Smooth muscle cell of the brain vasculature (primary cell): ENCODE results near the gene NOBOX.
"Not testable (repeated sequence)": the region's sequence is repeated elsewhere in the genome, so short reads cannot be mapped to it uniquely, and the experiment has no call there.

Source experiments
- DNase-seq: peaks from one replicate; pipeline ENCODE4 v3.0.0-alpha.2; 2012; ENCODE audit warnings: low read depth, low spot score

The NOBOX gene

DNA sequence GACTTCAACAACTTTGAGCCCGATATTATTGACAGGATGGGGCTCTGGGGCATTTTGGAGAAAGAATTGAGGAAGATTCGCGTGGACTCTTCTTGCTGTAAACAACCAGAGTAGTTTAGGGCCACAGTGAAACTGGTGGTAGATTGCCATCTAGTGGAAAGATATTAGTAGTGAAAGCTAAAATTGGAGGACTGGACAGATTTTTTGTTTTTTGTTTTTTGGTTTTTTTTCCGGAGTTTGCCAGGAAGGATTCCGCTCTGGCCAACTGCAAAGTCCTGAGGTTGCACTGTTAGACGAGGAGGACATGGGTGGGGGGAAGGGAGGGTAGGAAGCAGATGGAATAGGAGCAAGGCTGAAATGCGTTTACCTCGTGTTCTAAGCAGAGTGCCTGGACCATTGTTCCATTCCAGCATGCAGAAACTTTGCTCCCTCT lies 11.7 kb downstream of the NOBOX start:
- peak; percentile 39 for DNase-seq

DNA sequence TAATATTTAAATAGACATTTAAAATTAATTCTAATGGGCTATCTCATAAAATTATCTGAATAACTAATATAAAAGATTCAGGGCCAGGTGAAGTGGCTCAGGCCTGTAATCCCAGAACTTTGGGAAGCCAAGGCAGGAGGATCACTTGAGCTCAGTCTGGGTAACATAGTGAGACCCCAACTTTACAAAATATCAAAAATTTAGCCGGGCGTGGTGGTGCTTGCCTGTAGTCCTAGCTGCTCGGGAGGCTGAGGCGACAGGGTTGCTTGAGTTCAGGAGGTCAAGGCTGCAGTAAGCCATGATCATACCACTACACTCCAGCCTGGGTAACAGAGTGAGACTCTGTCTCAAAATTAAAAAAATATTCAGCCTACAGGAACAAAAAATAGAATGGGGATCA lies 12.5 kb downstream of the NOBOX start:
- DNase-seq, result no peak

DNA sequence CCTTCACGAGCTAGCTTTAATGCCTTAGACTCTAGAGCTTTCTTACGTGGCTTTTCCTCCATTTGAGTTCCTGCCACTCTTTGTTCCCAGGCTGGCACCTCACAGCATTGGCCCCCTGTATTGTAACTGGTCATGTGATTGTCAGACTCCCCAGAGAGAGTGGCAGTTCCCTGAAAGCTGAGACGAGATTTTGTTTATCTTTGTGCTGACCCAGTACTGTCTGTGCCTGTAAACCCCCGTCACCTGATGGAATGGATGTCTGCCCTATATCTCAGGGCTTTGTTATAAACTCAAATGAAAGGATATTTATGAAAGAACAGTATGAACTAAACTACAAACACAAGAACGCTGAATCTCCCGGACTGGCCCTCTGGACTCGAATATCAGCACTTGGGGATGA lies 13.0 kb downstream of the NOBOX start:
- no peak for DNase-seq

DNA sequence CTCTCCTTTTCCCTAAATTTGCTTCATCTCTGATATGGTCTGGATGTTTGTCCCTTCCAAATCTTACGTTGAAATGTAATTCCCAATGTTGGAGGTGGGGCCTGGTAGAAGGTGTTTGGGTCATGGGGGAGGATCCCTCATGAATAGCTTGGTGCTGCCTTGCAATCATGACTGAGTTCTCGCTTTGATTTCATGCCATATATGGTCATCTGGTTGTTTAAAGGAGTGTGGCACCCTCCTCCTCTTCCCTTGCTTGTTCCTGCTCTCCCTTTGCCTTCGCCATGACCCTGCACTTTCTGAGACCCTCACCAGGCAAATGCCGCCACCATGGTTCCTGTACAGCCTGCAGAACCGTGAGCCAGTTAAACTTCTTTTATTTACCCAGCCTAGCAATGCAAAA lies 14.5 kb downstream of the NOBOX start:
- DNase-seq, result no peak

DNA sequence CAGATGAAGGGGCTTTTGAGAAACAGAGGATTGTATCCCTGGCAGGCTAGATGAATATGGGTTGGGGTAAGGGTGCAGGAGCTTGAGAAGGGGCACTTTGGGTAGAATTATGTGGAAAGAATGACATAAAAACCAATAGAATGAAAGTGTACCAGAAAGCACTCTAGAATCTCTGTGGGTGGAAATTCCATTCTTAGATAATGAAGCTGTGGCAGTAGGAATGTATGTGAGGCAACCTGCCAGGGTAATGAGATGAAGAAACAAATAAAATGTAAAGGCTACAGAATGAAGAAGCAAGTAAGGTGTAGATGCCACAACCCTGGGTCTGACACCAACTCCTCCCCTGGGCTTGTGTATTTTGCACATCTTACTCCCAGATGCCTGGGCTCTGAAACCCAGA lies 16.8 kb downstream of the NOBOX start:
- DNase-seq, result no peak

DNA sequence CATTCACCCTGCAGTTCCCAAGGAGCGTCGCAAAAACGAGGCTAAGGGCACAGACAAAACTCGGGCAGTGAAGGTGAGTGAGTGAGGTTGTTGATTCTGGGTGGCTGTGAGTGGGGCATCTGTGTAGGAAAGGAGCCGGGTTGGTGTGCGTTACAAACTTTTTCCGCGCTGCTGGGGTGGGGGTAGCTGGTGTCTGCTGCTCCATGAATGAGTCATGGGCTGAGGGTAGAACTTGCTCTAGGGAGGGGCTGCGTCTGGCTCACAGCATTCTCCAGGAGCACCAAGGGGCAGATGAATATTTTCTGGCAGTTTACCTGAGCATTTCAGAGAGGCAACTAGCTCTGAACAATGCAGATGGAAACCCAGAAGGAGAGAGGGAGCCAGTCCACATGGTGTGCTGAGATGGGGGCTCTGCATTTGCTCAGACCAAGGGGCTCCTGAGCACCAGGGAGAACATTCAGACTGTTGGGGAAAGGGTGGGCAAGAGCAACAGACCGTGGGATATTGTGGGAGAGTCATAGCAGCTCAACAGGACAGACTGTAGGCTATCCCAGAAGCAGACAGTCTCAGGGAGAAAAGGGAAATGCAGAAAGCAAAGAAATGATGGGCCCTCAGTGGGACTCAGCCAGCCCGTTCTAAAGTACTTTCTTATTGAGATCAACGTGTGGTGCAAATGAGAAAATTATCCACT lies 18.8 kb downstream of the NOBOX start:
- no peak for DNase-seq

DNA sequence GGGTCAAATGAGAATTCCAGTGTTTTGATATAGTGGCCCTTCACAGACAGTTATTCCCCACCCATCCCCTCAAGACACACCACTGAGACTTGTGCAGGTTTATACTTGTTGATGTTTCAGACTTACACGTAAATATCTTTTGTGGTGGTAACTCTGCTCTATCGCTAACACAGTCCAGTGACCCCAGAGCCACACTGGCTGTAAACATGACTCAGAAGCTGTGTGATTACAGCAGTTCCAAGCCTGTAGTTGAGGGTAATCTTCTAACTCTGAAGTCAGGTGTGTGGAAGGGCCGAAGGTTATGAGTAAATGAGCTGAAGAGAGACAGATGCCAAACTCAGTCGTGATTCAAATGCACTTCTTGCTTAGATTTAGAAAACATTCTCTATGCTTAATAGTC lies 19.4 kb downstream of the NOBOX start:
- DNase-seq, result no peak

DNA sequence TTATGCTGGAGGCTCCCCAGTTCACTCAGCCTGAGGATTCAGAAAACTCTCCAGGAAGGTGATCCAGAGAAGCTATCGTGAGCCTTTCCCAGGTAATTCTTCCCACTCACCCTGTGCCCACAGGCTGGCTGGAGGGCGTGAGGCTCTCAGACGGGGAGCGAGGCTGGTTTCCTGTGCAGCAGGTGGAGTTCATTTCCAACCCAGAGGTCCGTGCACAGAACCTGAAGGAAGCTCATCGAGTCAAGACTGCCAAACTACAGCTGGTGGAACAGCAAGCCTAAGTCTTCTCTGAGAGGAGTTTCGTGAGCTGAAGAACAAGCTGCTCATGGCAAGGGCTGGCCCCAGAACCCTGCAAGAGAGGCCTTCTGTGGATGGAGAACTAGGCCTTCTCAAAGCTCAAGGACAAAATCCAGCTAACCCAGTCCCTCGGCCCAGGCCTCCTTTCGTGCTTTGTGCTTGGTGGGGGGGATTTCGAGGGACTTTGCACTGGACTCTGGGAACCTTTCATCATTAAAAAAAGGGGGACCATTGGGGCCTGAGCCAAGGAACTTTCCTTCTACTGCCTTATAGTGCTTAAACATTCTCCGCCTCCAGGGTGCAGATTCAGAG lies 23.6 kb downstream of the NOBOX start:
- DNase-seq, result no peak

DNA sequence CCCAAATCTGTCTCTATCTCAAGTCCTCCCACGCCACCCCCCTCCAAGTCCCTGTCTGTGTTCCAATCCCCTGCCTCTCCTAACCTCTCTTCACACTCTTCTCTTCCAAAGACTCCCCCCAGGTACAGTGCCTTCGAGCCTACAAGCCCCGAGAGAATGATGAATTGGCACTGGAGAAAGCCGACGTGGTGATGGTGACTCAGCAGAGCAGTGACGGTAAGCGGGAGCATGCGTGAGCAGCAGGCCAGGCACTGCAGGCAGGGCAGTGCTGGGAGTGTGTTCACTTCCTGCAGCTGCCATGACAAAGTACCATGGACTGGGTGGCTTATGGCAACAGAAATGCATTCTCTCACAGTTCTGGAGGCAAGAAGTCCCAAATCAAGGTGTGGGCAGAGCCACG lies 24.8 kb downstream of the NOBOX start:
- no peak for DNase-seq

DNA sequence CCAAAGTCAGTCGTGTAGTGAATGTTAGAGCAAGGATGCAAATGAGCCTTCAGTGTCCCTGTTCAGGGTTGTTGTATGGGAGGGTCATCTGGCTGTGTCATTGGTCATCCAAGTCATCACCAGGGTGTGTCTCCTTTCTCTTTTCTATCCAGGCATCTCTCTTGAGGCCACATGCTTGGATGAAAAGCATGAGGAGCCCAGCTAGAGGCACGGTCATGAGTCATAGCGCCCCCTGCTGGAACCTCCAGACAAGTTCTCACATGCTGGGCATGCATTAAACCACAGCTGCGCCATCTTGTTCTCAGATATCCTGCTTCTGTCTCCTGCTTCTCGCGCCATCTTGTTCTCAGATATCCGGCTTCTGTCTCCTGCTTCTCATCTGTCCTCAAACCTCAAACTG lies 34.3 kb downstream of the NOBOX start:
- not testable (repeated sequence) for DNase-seq

DNA sequence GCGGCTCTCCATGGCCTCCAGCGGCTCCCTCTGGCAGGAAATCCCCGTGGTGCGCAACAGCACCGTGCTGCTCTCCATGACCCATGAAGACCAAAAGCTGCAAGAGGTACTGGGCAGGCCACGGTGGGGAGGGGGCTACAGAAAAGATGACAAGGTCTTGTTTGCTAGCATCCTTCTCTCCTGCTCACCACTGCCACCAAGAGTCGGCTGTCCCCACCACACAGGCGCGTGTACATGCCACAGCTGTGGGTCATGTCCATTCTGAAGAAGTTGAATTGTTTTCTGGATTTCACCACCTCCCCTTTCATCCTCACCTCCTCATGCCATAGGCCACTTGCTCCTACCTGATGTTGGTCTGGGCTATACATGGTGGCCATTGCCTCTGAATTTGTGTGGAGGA lies 36.2 kb downstream of the NOBOX start:
- not testable (repeated sequence) for DNase-seq

DNA sequence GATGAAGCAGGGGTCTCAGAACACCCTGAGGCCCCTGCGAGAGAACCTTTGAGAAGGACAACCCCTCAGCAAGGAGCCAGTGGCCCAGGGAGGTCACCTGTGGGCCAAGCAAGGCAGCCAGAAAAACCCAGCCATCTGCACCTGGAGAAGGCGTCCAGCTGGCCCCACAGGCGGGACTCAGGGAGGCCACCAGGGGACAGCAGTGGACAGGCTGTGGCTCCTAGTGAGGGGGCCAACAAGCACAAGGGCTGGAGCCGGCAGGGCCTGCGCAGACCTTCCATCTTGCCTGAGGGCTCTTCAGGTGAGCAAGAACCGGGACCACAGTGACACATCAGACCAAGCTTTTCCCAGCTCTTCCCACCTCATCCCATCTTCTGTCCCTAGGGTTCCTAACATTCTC lies 38.0 kb downstream of the NOBOX start:
- not testable (repeated sequence) for DNase-seq

DNA sequence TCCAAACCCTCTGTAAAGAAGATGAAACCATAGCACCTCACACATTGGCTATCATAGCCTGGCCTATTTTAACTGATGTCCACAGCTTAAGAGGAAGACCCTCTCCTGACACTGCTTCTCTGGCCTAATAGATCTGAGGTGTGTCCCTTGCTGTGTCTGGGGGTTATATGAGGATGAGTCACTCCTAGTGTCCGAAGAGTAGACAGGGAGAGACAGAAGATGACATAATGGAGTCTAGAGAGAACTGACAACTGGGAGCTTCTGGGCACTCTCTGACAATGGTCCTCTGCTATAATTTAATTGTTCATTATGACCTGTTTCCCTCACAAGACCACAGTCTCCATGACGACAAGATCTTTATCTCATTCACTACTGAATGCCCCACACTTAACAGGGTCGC lies 41.4 kb downstream of the NOBOX start:
- DNase-seq, result not testable (repeated sequence)

DNA sequence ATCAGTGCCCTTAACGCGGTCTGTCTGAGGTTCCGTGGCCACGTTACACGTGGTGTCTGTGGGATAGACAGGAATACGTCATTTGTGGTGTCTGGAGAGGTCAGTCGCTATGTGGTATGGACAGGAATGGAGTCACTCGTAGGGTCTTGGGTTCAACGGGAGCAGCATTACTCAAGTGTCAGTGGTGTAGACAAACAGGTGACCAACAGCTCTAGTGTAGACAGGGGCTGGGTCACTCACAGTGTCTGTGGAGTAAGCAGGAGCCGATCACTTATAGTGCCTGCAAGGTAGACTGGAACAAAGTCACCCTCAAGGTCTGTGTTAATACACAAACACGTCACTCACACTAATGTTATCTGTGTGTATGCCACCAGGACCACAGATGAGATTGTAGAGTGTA lies 46.6 kb downstream of the NOBOX start:
- DNase-seq, result not testable (repeated sequence)

DNA sequence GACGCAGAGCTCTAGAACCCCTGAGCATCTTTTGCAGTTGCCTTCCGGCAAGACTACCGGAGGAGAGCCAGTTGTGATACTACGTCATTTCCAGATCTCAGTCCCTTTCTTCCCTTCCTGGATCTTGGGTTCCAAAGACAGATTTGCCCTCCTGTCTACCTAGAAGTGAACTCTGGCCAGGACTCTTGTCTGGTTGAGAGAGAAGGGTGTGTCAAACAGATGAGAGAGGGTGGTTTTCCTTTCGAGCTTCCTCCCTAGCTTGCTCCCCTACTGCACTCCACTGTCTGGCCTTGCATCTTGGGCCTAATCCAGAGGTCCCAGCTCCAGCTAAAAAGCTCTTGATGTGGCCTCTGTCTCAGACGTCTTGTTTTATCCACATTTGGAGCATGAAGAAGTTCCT lies 47.3 kb downstream of the NOBOX start:
- not testable (repeated sequence) for DNase-seq

DNA sequence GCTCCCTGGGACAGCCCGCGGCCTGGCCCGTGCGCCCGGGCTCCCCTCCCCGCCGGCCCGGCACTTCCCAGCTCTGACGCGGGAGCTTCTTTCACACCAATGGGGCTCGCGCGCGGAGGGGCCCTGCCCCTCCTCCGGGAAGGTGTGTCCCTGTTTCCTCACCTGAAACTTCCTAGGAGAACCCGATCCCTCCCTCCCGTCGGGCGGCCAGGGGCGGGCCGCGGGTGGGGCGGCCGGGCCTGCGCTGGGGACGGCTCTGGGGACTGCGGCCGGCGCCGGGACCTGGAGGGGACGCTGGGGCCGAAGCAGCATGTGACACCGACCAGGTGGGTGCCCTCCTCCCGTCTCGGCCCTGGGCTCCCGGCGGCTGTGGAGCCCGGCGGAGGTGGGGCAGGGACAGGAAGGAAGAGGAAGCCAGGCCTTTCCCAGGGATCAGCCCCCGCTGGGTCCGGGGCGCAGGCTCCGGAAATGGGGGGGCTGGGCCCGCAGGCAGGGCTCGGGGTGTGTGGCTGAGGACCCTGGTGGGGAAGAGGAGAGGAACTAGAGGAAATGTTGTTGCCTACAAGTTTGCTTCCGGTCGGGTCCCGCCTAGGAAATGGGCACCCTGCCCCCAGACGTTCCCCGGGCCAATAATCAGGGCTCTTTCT lies 48.2 kb downstream of the NOBOX start, which contains the start of gene ARHGEF5:
ARHGEF5 (plus strand) TSS at position 227 of the 647 bp plus-strand sequence. CDS start 7,268 bp downstream, outside the sequence.
- DNase-seq, result not testable (repeated sequence)

DNA sequence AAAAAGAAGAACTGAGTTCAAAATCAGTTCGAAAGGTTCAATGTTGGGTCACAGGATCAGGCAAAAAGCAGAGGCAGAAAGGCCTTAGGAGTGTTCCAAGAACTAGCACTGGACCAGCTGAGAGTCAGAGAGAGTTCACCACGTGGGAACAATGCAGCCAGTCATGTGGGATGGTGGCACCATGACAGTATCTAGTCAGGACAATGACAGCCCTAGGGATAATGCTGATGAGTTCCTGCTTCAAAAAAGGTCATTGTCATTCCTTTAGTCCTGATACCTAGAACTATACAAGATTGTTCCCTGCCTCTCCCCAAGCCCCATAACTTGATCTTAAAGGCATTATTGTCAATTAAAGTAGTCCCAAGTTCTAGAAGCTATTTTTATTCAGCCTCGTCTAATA lies 51.8 kb downstream of the NOBOX start:
- DNase-seq, result not testable (repeated sequence)

DNA sequence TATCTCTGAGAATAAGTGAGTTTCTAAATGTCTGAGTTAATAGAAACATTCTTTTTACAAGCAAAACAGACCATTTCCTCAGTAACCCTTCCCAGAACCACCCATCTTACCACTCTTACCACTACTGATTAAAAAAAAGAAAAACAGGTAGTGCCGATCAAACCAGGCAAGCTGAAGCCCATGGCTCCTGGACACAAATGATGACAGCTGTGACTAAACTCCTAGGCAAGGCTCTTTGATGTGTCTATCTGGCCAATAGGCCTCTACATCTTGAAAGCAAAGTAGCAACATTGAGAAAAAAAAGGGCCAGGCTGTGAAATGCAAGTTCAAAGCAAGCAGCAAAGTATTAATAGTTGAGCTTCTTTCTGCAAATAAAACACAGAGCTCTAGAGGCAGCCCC lies 54.9 kb downstream of the NOBOX start:
- DNase-seq, result not testable (repeated sequence)
